ENCODE data around the gene SLIT3. TPM values are rescaled to one million over a fixed set of nuclear protein-coding genes. Genes with fewer than 3 reads are reported as not detected.

SLIT3 gene
- total and polyA plus RNA-seq, 2 donors (not counting 3 experiments of a cell fraction or from before 2014, with no cell fraction given): 0.90 to 1.0 TPM

GRCh38 chr5:168820874-168821273 is 480.1 kb downstream of the SLIT3 start:
- H3K9me3 ChIP-seq (replicated peaks; ENCODE audit: control insufficient read depth, insufficient read depth, low read length): no peaks in the 10 kb centered on the region
- no peaks in the 10 kb centered on the region for H3K79me2 ChIP-seq (ENCODE audit: control insufficient read depth, insufficient read depth, low read length)
- H3K27ac ChIP-seq (ENCODE audit: insufficient read depth, low read depth, low read length): no peak overlapping the region
- DNase-seq (ENCODE audit: low read depth, low spot score): no peak
- H4K20me1 ChIP-seq (replicated peaks; ENCODE audit: control insufficient read depth, extremely low read depth, insufficient read depth, low read length): no peaks in the 10 kb centered on the region
- H3K9me1 ChIP-seq (replicated peaks; ENCODE audit: control insufficient read depth, extremely low read depth, insufficient read depth, low read length): no peaks in the 10 kb centered on the region
- intact Hi-C loops (cut with micrococcal nuclease): no loop called here
- no peaks in the 10 kb centered on the region for H3K36me3 ChIP-seq (ENCODE audit: control insufficient read depth in 2 of 2, extremely low read depth in 1 of 2, insufficient read depth in 2 of 2, low read length in 2 of 2)
- no peak for FAIRE-seq
- TF ChIP-seq EZH2 (IDR thresholded peaks at IDR 0.05; ENCODE audit: borderline replicate concordance, low read depth, low read length, severe bottlenecking): no peak
- TF ChIP-seq JUN (IDR thresholded peaks at IDR 0.05; ENCODE audit: borderline replicate concordance, insufficient read depth, insufficient read length, low read depth): no peak
- no peak for TF ChIP-seq CTCF (IDR thresholded peaks at IDR 0.05; ENCODE audit: extremely low read depth in 1 of 2, insufficient read depth in 1 of 2, low read depth in 1 of 2, low read length in 2 of 2)
- no peak for TF ChIP-seq POLR2A (IDR thresholded peaks at IDR 0.05; ENCODE audit: low read depth, low read length)
- TF ChIP-seq MYC (IDR thresholded peaks at IDR 0.05; ENCODE audit: low read depth, low read length): no peak
- no peak for TF ChIP-seq MAX (IDR thresholded peaks at IDR 0.05; ENCODE audit: insufficient read depth, insufficient read length)
- TF ChIP-seq FOS (IDR thresholded peaks at IDR 0.05; ENCODE audit: borderline replicate concordance, insufficient read depth, low read length): no peak
- no peak for TF ChIP-seq POLR2AphosphoS5 (IDR thresholded peaks at IDR 0.05; ENCODE audit: insufficient read depth, low read depth, low read length)
- no peak for TF ChIP-seq GATA2 (IDR thresholded peaks at IDR 0.05; ENCODE audit: insufficient read depth, insufficient read length, low read depth, low read length)
- dilution Hi-C loops (cut with MboI; ENCODE audit: extremely low pct_ligation_motif_present, low sequenced_read_pairs): no loop called here
- H3K4me3 ChIP-seq (replicated peaks in 1 of 3; ENCODE audit: insufficient read depth in 1 of 3, low read depth in 1 of 3, low read length in 3 of 3): no peak overlapping the region
- H2AFZ ChIP-seq (ENCODE audit: low read depth, low read length): no peak overlapping the region
- H3K9ac ChIP-seq (replicated peaks; ENCODE audit: extremely low read depth, insufficient read depth, low read length): no peak overlapping the region
- BruUV-seq (replicated peaks): no TSS peak
- H3K27me3 ChIP-seq (ENCODE audit: control insufficient read depth in 2 of 2, insufficient read depth in 2 of 2, low read length in 2 of 2): no peaks in the 10 kb centered on the region
- H3K4me2 ChIP-seq (ENCODE audit: insufficient read depth, low read length): no peak overlapping the region
- ChIA-PET CTCF (no interaction called here), POLR2A (no interaction called here)
- no peaks in the 10 kb centered on the region for H3K4me1 ChIP-seq (ENCODE audit: control insufficient read depth, extremely low read depth, insufficient read depth, low read length)
